Stomach (tissue), 9 donors: ENCODE data around the gene GFPT2. TPM values are rescaled to one million over a fixed set of nuclear protein-coding genes. Genes with fewer than 3 reads are reported as not detected.

Experiments used
- DNase-seq, 2 donors: peaks; one replicate each; pipeline versions ENCODE4 v3.0.0 to v3.0.0-alpha.2; 2013 to 2019
- H3K27ac ChIP-seq, 5 donors: fragments of 200-600 bp in 4 of 5; sonication (generic) in 4 of 5; one replicate each; pipeline ENCODE4 v1.5.1; 2013 to 2019; ENCODE audit warnings: mild to moderate bottlenecking in 1 of 5, moderate library complexity in 1 of 5
- H3K27me3 ChIP-seq, 3 donors: fragments of 200-600 bp; sonication (generic); one replicate each; pipeline ENCODE4 v1.5.1; 2017 to 2019; ENCODE audit warnings: mixed run types in 1 of 3
- H3K36me3 ChIP-seq, 4 donors: fragments of 200-600 bp; sonication (generic); 1 replicate in 3 of 4; 2 replicates in 1 of 4; pipeline ENCODE4 v1.5.1; 2016 to 2019
- H3K4me1 ChIP-seq, 4 donors: fragments of 200-600 bp; sonication (generic); one replicate each; pipeline ENCODE4 v1.5.1; 2016 to 2019
- H3K4me3 ChIP-seq, 4 donors: fragments of 200-600 bp; sonication (generic) in 3 of 4; one replicate each; pipeline ENCODE4 v1.5.1; 2016 to 2019; ENCODE audit warnings: mild to moderate bottlenecking in 1 of 4
- H3K9me3 ChIP-seq, 4 donors: fragments of 200-600 bp; sonication (generic); one replicate each; pipeline ENCODE4 v1.5.1; 2016 to 2019
- CTCF ChIP-seq, 7 experiments: fragments of 450-650 bp in 4 of 7; fragments of 200-600 bp in 3 of 7; sonication (generic) in 3 of 7; IDR thresholded peaks; one replicate each; pipeline ENCODE4 v1.5.1; 2016 to 2019; ENCODE audit warnings: antibody characterized with exemption in 7 of 7, control low read depth in 2 of 7, mild to moderate bottlenecking in 1 of 7
- EP300 ChIP-seq: sonication (generic); formaldehyde crosslinking; IDR thresholded peaks from one replicate; pipeline ENCODE4 v1.6.1; 2017; ENCODE audit warnings: antibody characterized with exemption
- POLR2A ChIP-seq, 4 donors: fragments of 450-650 bp; IDR thresholded peaks; one replicate each; pipeline ENCODE4 v1.6.1; 2016; ENCODE audit warnings: antibody characterized with exemption in 4 of 4, control low read depth in 2 of 4, mild to moderate bottlenecking in 1 of 4, moderate library complexity in 1 of 4
- POLR2AphosphoS5 ChIP-seq, 3 donors: sonication (generic); formaldehyde crosslinking; IDR thresholded peaks; one replicate each; pipeline ENCODE4 v1.6.1; 2016; ENCODE audit warnings: antibody characterized with exemption in 3 of 3
- WGBS, 5 donors: extraction: QIAGEN DNeasy Blood & Tissue Kit in 3 of 5; methylation state at CpG; one replicate each; pipeline versions ENCODE4 v1.1.5 to v1.1.7; 2013 to 2018; 5-methylcytosine and 5-hydroxymethylcytosine counted together
- intact Hi-C: fragments of 100-400 bp; cut with DNase I; formaldehyde crosslinking; loops from one replicate; pipeline ENCODE4 v1.15.1; 2023; ENCODE audit warnings: low total_unique reads
- polyA plus RNA-seq, 3 donors: library from polyadenylated mRNA; stranded (reverse); fragments of 200-250 nt; gene quantifications; one replicate each; pipeline ENCODE4 v1.2.3, GENCODE V29; 2013
- total RNA-seq, 5 donors: library from RNA; depleted of rRNA; stranded (reverse); fragments of >200 nt; gene quantifications; one replicate each; pipeline versions ENCODE4 v1.1.0 to v1.2.3, GENCODE V29; 2014 to 2016
- donor health status: healthy with polysubstance abuse.
- donor health status: Bipolar disorder and iron deficiency.
- donor health status: healthy.

Gene GFPT2
- total and polyA plus RNA-seq, 8 donors, result 3.5 to 54.5 (median 8.3) TPM

GRCh38 chr5:180259260-180259611 lies 93.9 kb downstream of the GFPT2 start:
- WGBS, 5 donors, result 56 to 97% (median 75%) methylated on average over 3 of the region's 3 CpGs
- peaks cover 91 to 100% (median 99%) of the 10 kb centered on the region in 4 donors for H3K9me3 ChIP-seq
- intact Hi-C loops, result no loop called here

GRCh38 chr5:180253036-180253824 lies 99.9 kb downstream of the GFPT2 start:
- Histone ChIP-seq H3K4me1 (no peaks in the 10 kb centered on the region), H3K27ac (no peak overlapping the region), H3K4me3 (no peak overlapping the region), H3K27me3 (no peaks in the 10 kb centered on the region), H3K9me3 (peaks cover 75 to 100% (median 99%) of the 10 kb centered on the region in 4 donors), H3K36me3 (peaks cover 73 to 100% (median 96%) of the 10 kb centered on the region in 4 donors)
- intact Hi-C loops, result no loop called here
- DNase-seq, result no peak
- TF ChIP-seq CTCF (IDR thresholded peaks at IDR 0.05) (no peak), POLR2A (IDR thresholded peaks at IDR 0.05) (no peak), EP300 (no peak), POLR2AphosphoS5 (IDR thresholded peaks at IDR 0.05) (no peak)
- 94 to 98% (median 96%) methylated on average over 14 to 24 of the region's 24 CpGs for WGBS, 5 donors

More at GRCh38 chr5:180259260-180259611, 93.9 kb downstream of the GFPT2 start:
- no peaks in the 10 kb centered on the region for H3K4me1 ChIP-seq
- no peaks in the 10 kb centered on the region for H3K27me3 ChIP-seq
- TF ChIP-seq POLR2AphosphoS5 (IDR thresholded peaks at IDR 0.05), result no peak
- no peak for TF ChIP-seq POLR2A (IDR thresholded peaks at IDR 0.05)
- no peak for TF ChIP-seq EP300
- DNase-seq, result no peak
- no peak overlapping the region for H3K4me3 ChIP-seq
- peaks cover 86 to 100% (median 100%) of the 10 kb centered on the region in 4 donors for H3K36me3 ChIP-seq
- no peak overlapping the region for H3K27ac ChIP-seq

GRCh38 chr5:180251887-180252286 lies 101.2 kb downstream of the GFPT2 start:
- Histone ChIP-seq H3K4me1 (no peaks in the 10 kb centered on the region), H3K36me3 (peaks cover 73 to 100% (median 96%) of the 10 kb centered on the region in 4 donors), H3K4me3 (no peak overlapping the region), H3K27me3 (no peaks in the 10 kb centered on the region), H3K9me3 (peaks cover 69 to 100% (median 98%) of the 10 kb centered on the region in 4 donors), H3K27ac (no peak overlapping the region)
- TF ChIP-seq POLR2A (IDR thresholded peaks at IDR 0.05) (no peak), CTCF (IDR thresholded peaks at IDR 0.05) (no peak), POLR2AphosphoS5 (IDR thresholded peaks at IDR 0.05) (no peak), EP300 (no peak)
- intact Hi-C loops, result no loop called here
- 95 to 99% (median 97%) methylated on average over 6 to 7 of the region's 7 CpGs for WGBS, 5 donors
- no peak for DNase-seq

GRCh38 chr5:180251141-180251540 lies 102.0 kb downstream of the GFPT2 start:
- no peak overlapping the region for H3K27ac ChIP-seq
- TF ChIP-seq EP300, result no peak
- TF ChIP-seq CTCF (IDR thresholded peaks at IDR 0.05), result no peak
- no peak for TF ChIP-seq POLR2AphosphoS5 (IDR thresholded peaks at IDR 0.05)
- peaks cover 62 to 100% (median 92%) of the 10 kb centered on the region in 4 donors for H3K9me3 ChIP-seq
- DNase-seq, result no peak
- H3K36me3 ChIP-seq, result peaks cover 70 to 100% (median 96%) of the 10 kb centered on the region in 4 donors
- no peak overlapping the region for H3K4me3 ChIP-seq
- 95 to 98% (median 97%) methylated on average over 8 to 9 of the region's 9 CpGs for WGBS, 5 donors
- no peaks in the 10 kb centered on the region for H3K27me3 ChIP-seq
- no peaks in the 10 kb centered on the region for H3K4me1 ChIP-seq
- intact Hi-C loops, result no loop called here

Other genes starting within 250 kb of the GFPT2 start
- gene RASGEF1C, start 144.1 kb downstream of the GFPT2 start, total RNA-seq, result 1 to 10 TPM in 2 of 5 donors, not detected in 3; 1.5 to 6.8 TPM
- under 1 TPM in 2 of 3 donors, not detected in 1; 0.20 to 0.25 TPM for gene RASGEF1C, start 144.1 kb downstream of the GFPT2 start, polyA plus RNA-seq
- 10 to 100 TPM; 18.2 to 43.5 (median 22.8) TPM for gene MAPK9, start 61.3 kb downstream of the GFPT2 start, total RNA-seq
- 10 to 100 TPM in 2 of 3 donors, 1 to 10 TPM in 1; 9.2 to 25.7 (median 19.4) TPM for gene MAPK9, start 61.3 kb downstream of the GFPT2 start, polyA plus RNA-seq
- gene CNOT6, start 141.0 kb upstream of the GFPT2 start, total RNA-seq, result 10 to 100 TPM; 11.6 to 38.2 (median 16.2) TPM
- gene CNOT6, start 141.0 kb upstream of the GFPT2 start, polyA plus RNA-seq, result 1 to 10 TPM; 4.7 to 8.5 (median 7.3) TPM
- 100 to 1,000 TPM in 1 of 5 donors, not detected in 4; 785 TPM for gene SCGB3A1, start 238.2 kb upstream of the GFPT2 start, total RNA-seq
- gene SCGB3A1, start 238.2 kb upstream of the GFPT2 start, polyA plus RNA-seq, result 10 to 100 TPM in 1 of 3 donors, 1 to 10 TPM in 1, not detected in 1; 3.7 to 35.3 TPM